K562 (cell line): Measurements from ENCODE around the gene SNX19. TPM values are rescaled to one million over a fixed set of nuclear protein-coding genes. Genes with fewer than 3 reads are reported as not detected.

Experiments used
- CREB5 ChIP-seq: fragments of 250-450 bp; sonication (Bioruptor Pico); IDR thresholded peaks from 2 replicates; pipeline ENCODE4 v1.5.0; 2020; ENCODE audit warnings: mild to moderate bottlenecking
- EP400 ChIP-seq: fragments of 450-650 bp; IDR thresholded peaks from 2 replicates; pipeline ENCODE4 v1.6.1; 2017; ENCODE audit warnings: antibody characterized with exemption, mild to moderate bottlenecking, moderate library complexity
- POLR2AphosphoS5 ChIP-seq: IDR thresholded peaks from 2 replicates; pipeline ENCODE4 v1.6.1; 2011; ENCODE audit warnings: mild to moderate bottlenecking, low read depth, low read length, moderate library complexity; ENCODE audit not compliant: control insufficient read depth, insufficient read depth
- PTBP1 ChIP-seq: fragments of 200-400 bp; formaldehyde crosslinking; IDR thresholded peaks from 2 replicates; pipeline ENCODE4 v1.6.1; 2017; ENCODE audit warnings: low read depth, low read length
- RCOR1 ChIP-seq, 2 experiments: IDR thresholded peaks; 2 replicates each; pipeline ENCODE4 v1.6.1; 2012; ENCODE audit warnings: low read depth in 2 of 2, low read length in 2 of 2, borderline replicate concordance in 1 of 2, improper control_type of control experiment in 1 of 2
- SMC3 ChIP-seq: conservative IDR thresholded peaks from 2 replicates; pipeline ENCODE4 v1.6.1; 2011; ENCODE audit warnings: low read depth, low read length, improper control_type of control experiment; ENCODE audit not compliant: insufficient read depth
- TSC22D4 ChIP-seq: fragments of 450-650 bp; IDR thresholded peaks from 2 replicates; pipeline ENCODE4 v1.6.1; 2016; ENCODE audit warnings: missing genetic modification characterization, missing biosample characterization, control low read depth
- YY1 ChIP-seq, 3 experiments: IDR thresholded peaks; 2 replicates each; pipeline ENCODE4 v1.6.1; 2011; ENCODE audit warnings: low read length in 2 of 3, mild to moderate bottlenecking in 2 of 3, moderate library complexity in 2 of 3, borderline replicate concordance in 1 of 3, control low read depth in 1 of 3, low read depth in 1 of 3; ENCODE audit not compliant: insufficient read depth in 3 of 3, insufficient replicate concordance in 2 of 3, control insufficient read depth in 1 of 3, insufficient read length in 1 of 3; ENCODE audit errors: extremely low read depth in 1 of 3
- ZNF592 ChIP-seq: fragments of 450-650 bp; IDR thresholded peaks from 2 replicates; pipeline ENCODE4 v1.6.1; 2017; ENCODE audit warnings: antibody characterized with exemption, mild to moderate bottlenecking
- polyA plus RNA-seq, 8 experiments: library from polyadenylated mRNA; depleted of rRNA in 4 of 8; stranded (reverse) in 5 of 8; unstranded in 3 of 8; fragments of >200 nt; fragmentation: Nextera tagmentation in 2 of 8; fragmentation: Illumina TruSeq in 1 of 8; extraction: Ambion mirVana in 2 of 8; extraction: Trizol in 1 of 8; gene quantifications; 2 replicates each; pipeline versions ENCODE4 v1.2.1 to v1.2.3, GENCODE V29; 2011 to 2014; ENCODE audit warnings: inconsistent platforms in 1 of 8, missing spikeins in 1 of 8
- total RNA-seq, 7 experiments: library from RNA; depleted of rRNA in 6 of 7; stranded (reverse); fragments of >200 nt in 6 of 7; fragmentation: Illumina TruSeq in 2 of 7; extraction: Trizol in 2 of 7; gene quantifications; 2 replicates each; pipeline versions ENCODE4 v1.2.1 to v1.2.3, GENCODE V29; 2011 to 2021; ENCODE audit warnings: low replicate concordance in 1 of 7
- TF ChIP-seq, protein P1 (sequence below): sonication (generic); formaldehyde crosslinking; IDR thresholded peaks from 2 replicates; pipeline ENCODE4 v1.8.0; 2022; ENCODE audit warnings: mild to moderate bottlenecking, low read depth, missing genetic modification reagents

The SNX19 gene
- total and polyA plus RNA-seq, 9 of the 15 experiments (the other 6 are each of a cell fraction or from before 2014, with no cell fraction given) = 2.2 to 31.3 (median 19.6) TPM

DNA sequence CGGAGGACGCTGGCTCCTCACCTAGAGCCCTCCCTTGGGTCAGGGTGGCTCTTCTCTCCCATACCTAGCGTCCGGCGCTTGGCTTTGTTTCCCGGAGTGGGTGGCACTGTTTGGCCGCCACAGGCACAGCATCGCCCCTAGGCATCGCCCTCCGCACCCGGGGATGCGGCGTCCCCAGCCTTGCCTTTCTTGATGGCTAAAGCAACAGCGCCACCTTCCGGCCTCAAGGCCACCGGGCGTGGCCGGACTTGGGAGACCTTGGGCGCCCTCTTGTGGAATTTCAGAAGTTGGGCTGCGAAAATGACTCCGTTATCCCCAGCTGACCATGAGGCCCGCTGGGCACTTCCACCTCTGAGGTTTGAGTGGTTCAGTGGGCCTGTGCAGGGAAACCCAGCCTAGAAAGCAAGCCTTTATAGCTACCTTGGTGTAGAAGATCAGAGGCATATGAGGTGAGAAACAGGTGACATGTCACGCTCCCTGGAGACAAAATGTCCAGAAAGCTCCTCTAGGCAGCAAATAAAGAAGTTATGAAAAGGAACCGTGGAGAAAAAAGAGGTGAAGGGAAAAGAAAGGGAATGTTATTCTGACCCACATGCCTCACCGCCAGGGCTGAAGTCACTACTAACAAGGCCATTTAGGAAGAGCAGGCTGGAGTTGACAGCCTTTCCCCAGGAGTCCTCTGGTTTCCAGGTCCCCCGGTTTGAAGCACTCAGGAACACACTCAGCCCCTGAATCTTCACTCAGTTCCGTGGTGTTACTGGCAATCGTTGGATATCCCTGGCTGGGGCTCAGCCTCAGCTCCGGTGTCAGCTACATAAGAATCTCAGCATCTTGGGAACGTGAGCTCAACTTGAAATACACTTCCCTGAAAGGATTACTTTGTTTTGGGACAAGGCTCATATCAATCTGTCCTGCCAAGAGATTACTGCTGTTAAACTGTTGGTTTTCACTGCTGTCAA, 54.1 kb downstream of the SNX19 start (continued):
- peak; percentile 39; the same call in 1 of the 2 replicates for TF ChIP-seq ZNF592
- TF ChIP-seq, protein P1, sequence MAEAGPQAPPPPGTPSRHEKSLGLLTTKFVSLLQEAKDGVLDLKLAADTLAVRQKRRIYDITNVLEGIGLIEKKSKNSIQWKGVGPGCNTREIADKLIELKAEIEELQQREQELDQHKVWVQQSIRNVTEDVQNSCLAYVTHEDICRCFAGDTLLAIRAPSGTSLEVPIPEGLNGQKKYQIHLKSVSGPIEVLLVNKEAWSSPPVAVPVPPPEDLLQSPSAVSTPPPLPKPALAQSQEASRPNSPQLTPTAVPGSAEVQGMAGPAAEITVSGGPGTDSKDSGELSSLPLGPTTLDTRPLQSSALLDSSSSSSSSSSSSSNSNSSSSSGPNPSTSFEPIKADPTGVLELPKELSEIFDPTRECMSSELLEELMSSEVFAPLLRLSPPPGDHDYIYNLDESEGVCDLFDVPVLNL (CRISPR knock-in tag) = no peak
- no peak for TF ChIP-seq PTBP1
- TF ChIP-seq YY1 (IDR thresholded peaks at IDR 0.05; ENCODE audit: borderline replicate concordance in 1 of 3, control insufficient read depth in 1 of 3, extremely low read depth in 1 of 3, insufficient read depth in 3 of 3, insufficient read length in 1 of 3, insufficient replicate concordance in 2 of 3, low read depth in 1 of 3, low read length in 2 of 3) = peak in 1 of 3 experiments; percentile 55
- TF ChIP-seq TSC22D4 (tag) = no peak
- TF ChIP-seq RCOR1 (IDR thresholded peaks at IDR 0.05; ENCODE audit: borderline replicate concordance in 1 of 2, low read depth in 2 of 2, low read length in 2 of 2) = 0 out of 4 replicates have a peak, but pooled peaks of 1 of the 2 experiments have one; percentile 16
- TF ChIP-seq SMC3 = peak; percentile 99
- no peak for TF ChIP-seq EP400
- TF ChIP-seq POLR2AphosphoS5 = no peak
- no peak for TF ChIP-seq CREB5 (CRISPR knock-in tag)
